Activated CD4-positive, alpha-beta T cell treated with anti-CD3 and anti-CD28 coated beads, Interleukin-2, amount 10 ng/mL, durations not matched to agents 24 days and 14 days (primary cell): ENCODE results near the gene OVOL1. TPM values are rescaled to one million over a fixed set of nuclear protein-coding genes. Genes with fewer than 3 reads are reported as not detected.
"Not testable (repeated sequence)": the region's sequence is repeated elsewhere in the genome, so short reads cannot be mapped to it uniquely, and the experiment has no call there.

Experiments
- DNase-seq: peaks from one replicate; pipeline ENCODE4 v3.0.0; 2022
- H3K27ac Mint-ChIP-seq: one replicate; pipeline ENCODE4 v1.8.0; 2022; ENCODE audit warnings: mild to moderate bottlenecking, mixed read lengths
- H3K27me3 Mint-ChIP-seq: one replicate; pipeline ENCODE4 v1.8.0; 2022; ENCODE audit warnings: mixed read lengths
- H3K36me3 Mint-ChIP-seq: one replicate; pipeline ENCODE4 v1.8.0; 2022; ENCODE audit warnings: low read depth, mild to moderate bottlenecking, mixed read lengths
- H3K4me1 Mint-ChIP-seq: one replicate; pipeline ENCODE4 v1.8.0; 2021; ENCODE audit warnings: mixed read lengths
- H3K4me3 Mint-ChIP-seq: one replicate; pipeline ENCODE4 v1.8.0; 2022; ENCODE audit warnings: mild to moderate bottlenecking, moderate library complexity, mixed read lengths
- H3K9me3 Mint-ChIP-seq: one replicate; pipeline ENCODE4 v1.8.0; 2021; ENCODE audit warnings: mixed read lengths
- intact Hi-C: fragments of 100-400 bp; cut with micrococcal nuclease; formaldehyde crosslinking; loops from one replicate; pipeline ENCODE4 v1.15.1; 2023
- total RNA-seq: library from RNA; stranded (reverse); gene quantifications from 2 replicates; pipeline ENCODE4 v1.2.3, GENCODE V29; 2022

The OVOL1 gene
- 0.07 TPM in 1 of 2 replicates, not detected in the other for total RNA-seq

- no peaks in the 10 kb centered on the region for H3K9me3 Mint-ChIP-seq
Measured at GRCh38 chr11:65786786-65787636, at the start of gene OVOL1. Gene OVOL1 (plus strand): TSS chr11:65787063. CDS start chr11:65787374, 311 bp downstream.

GRCh38 chr11:65739022-65739421, 47.8 kb upstream of the OVOL1 start:
- no peaks in the 10 kb centered on the region for H3K36me3 Mint-ChIP-seq
- peaks cover 12% of the 10 kb centered on the region for H3K9me3 Mint-ChIP-seq
- no peak for DNase-seq
- H3K4me3 Mint-ChIP-seq: no peak overlapping the region
- intact Hi-C loops: no loop called here
- H3K27ac Mint-ChIP-seq: no peak overlapping the region
- no peaks in the 10 kb centered on the region for H3K4me1 Mint-ChIP-seq
- peaks cover 16% of the 10 kb centered on the region for H3K27me3 Mint-ChIP-seq

More at GRCh38 chr11:65786786-65787636, at the start of gene OVOL1:
- H3K27ac Mint-ChIP-seq: no peak within 1 kb of the TSS
- peaks cover 31% of the 10 kb centered on the region for H3K4me1 Mint-ChIP-seq
- H3K36me3 Mint-ChIP-seq: no peaks in the 10 kb centered on the region
- H3K27me3 Mint-ChIP-seq: peaks cover 47% of the 10 kb centered on the region
- intact Hi-C loops: no loop called here
- peak within 1 kb of the TSS; percentile 72 for H3K4me3 Mint-ChIP-seq
- DNase-seq: peak; percentile 71

- H3K4me3 Mint-ChIP-seq: no peak overlapping the region
- no peak overlapping the region for H3K27ac Mint-ChIP-seq
- intact Hi-C loops: no loop called here
Measured at GRCh38 chr11:65741185-65741584, 45.7 kb upstream of the OVOL1 start.

GRCh38 chr11:65742353-65742752, 44.5 kb upstream of the OVOL1 start:
- no peaks in the 10 kb centered on the region for H3K36me3 Mint-ChIP-seq
- no peak overlapping the region for H3K4me3 Mint-ChIP-seq
- H3K4me1 Mint-ChIP-seq: no peaks in the 10 kb centered on the region
- no peak overlapping the region for H3K27ac Mint-ChIP-seq
- DNase-seq: no peak
- peaks cover 21% of the 10 kb centered on the region for H3K27me3 Mint-ChIP-seq
- intact Hi-C loops: no loop called here
- no peaks in the 10 kb centered on the region for H3K9me3 Mint-ChIP-seq

More at GRCh38 chr11:65741185-65741584, 45.7 kb upstream of the OVOL1 start:
- Mint-ChIP-seq H3K4me1 (no peaks in the 10 kb centered on the region), H3K9me3 (peaks cover 8% of the 10 kb centered on the region), H3K27me3 (peaks cover 19% of the 10 kb centered on the region), H3K36me3 (no peaks in the 10 kb centered on the region)
- no peak for DNase-seq

- H3K9me3 Mint-ChIP-seq: no peaks in the 10 kb centered on the region
- no peaks in the 10 kb centered on the region for H3K4me1 Mint-ChIP-seq
- intact Hi-C loops: no loop called here
Measured at GRCh38 chr11:65743681-65744025, 43.2 kb upstream of the OVOL1 start.

GRCh38 chr11:65744026-65744698, 42.7 kb upstream of the OVOL1 start:
- Mint-ChIP-seq H3K36me3 (no peaks in the 10 kb centered on the region), H3K9me3 (no peaks in the 10 kb centered on the region), H3K27ac (no peak overlapping the region), H3K27me3 (peaks cover 22% of the 10 kb centered on the region), H3K4me3 (no peak overlapping the region), H3K4me1 (no peaks in the 10 kb centered on the region)
- intact Hi-C loops: no loop called here
- no peak for DNase-seq

More at GRCh38 chr11:65743681-65744025, 43.2 kb upstream of the OVOL1 start:
- H3K4me3 Mint-ChIP-seq: no peak overlapping the region
- no peak for DNase-seq
- no peak overlapping the region for H3K27ac Mint-ChIP-seq
- H3K27me3 Mint-ChIP-seq: peaks cover 17% of the 10 kb centered on the region
- H3K36me3 Mint-ChIP-seq: no peaks in the 10 kb centered on the region

- intact Hi-C loops: no loop called here
- Mint-ChIP-seq H3K27ac (no peak overlapping the region), H3K27me3 (peaks cover 26% of the 10 kb centered on the region), H3K4me3 (no peak overlapping the region), H3K9me3 (no peaks in the 10 kb centered on the region), H3K4me1 (no peaks in the 10 kb centered on the region), H3K36me3 (no peaks in the 10 kb centered on the region)
- no peak for DNase-seq
Measured at GRCh38 chr11:65744699-65745042, 42.2 kb upstream of the OVOL1 start.

- H3K9me3 Mint-ChIP-seq: no peaks in the 10 kb centered on the region
- no peaks in the 10 kb centered on the region for H3K36me3 Mint-ChIP-seq
- no peak for DNase-seq
- peaks cover 30% of the 10 kb centered on the region for H3K27me3 Mint-ChIP-seq
- no peaks in the 10 kb centered on the region for H3K4me1 Mint-ChIP-seq
- intact Hi-C loops: no loop called here
- no peak overlapping the region for H3K4me3 Mint-ChIP-seq
- no peak overlapping the region for H3K27ac Mint-ChIP-seq
Measured at GRCh38 chr11:65745049-65745448, 41.8 kb upstream of the OVOL1 start.

GRCh38 chr11:65762169-65762568, 24.7 kb upstream of the OVOL1 start:
- H3K27ac Mint-ChIP-seq, H3K4me3 Mint-ChIP-seq, DNase-seq, intact Hi-C loops, H3K9me3 Mint-ChIP-seq, H3K36me3 Mint-ChIP-seq, H3K4me1 Mint-ChIP-seq: not testable (repeated sequence)
- H3K27me3 Mint-ChIP-seq: peaks cover 18% of the 10 kb centered on the region

GRCh38 chr11:65762816-65763215, 24.0 kb upstream of the OVOL1 start:
- H3K4me1 Mint-ChIP-seq, intact Hi-C loops, H3K9me3 Mint-ChIP-seq, DNase-seq, H3K36me3 Mint-ChIP-seq, H3K27ac Mint-ChIP-seq, H3K4me3 Mint-ChIP-seq: not testable (repeated sequence)
- peaks cover 16% of the 10 kb centered on the region for H3K27me3 Mint-ChIP-seq

GRCh38 chr11:65764434-65764833, 22.4 kb upstream of the OVOL1 start:
- no peak for DNase-seq
- peaks cover 13% of the 10 kb centered on the region for H3K27me3 Mint-ChIP-seq
- no peak overlapping the region for H3K4me3 Mint-ChIP-seq
- no peak overlapping the region for H3K27ac Mint-ChIP-seq
- intact Hi-C loops: no loop called here
- H3K9me3 Mint-ChIP-seq: no peaks in the 10 kb centered on the region
- no peaks in the 10 kb centered on the region for H3K36me3 Mint-ChIP-seq
- no peaks in the 10 kb centered on the region for H3K4me1 Mint-ChIP-seq

- Mint-ChIP-seq H3K36me3 (no peaks in the 10 kb centered on the region), H3K4me3 (no peak overlapping the region), H3K4me1 (peaks cover 3% of the 10 kb centered on the region), H3K27ac (no peak overlapping the region), H3K27me3 (peaks cover 2% of the 10 kb centered on the region), H3K9me3 (no peaks in the 10 kb centered on the region)
- intact Hi-C loops: no loop called here
- no peak for DNase-seq
Measured at GRCh38 chr11:65766535-65766934, 20.3 kb upstream of the OVOL1 start.

GRCh38 chr11:65767406-65767805, 19.5 kb upstream of the OVOL1 start:
- Mint-ChIP-seq H3K27me3 (no peaks in the 10 kb centered on the region), H3K4me1 (peaks cover 3% of the 10 kb centered on the region), H3K9me3 (no peaks in the 10 kb centered on the region), H3K4me3 (no peak overlapping the region), H3K36me3 (no peaks in the 10 kb centered on the region), H3K27ac (no peak overlapping the region)
- no peak for DNase-seq
- intact Hi-C loops: no loop called here

GRCh38 chr11:65767806-65768205, 19.1 kb upstream of the OVOL1 start:
- H3K36me3 Mint-ChIP-seq, DNase-seq, H3K4me1 Mint-ChIP-seq, H3K9me3 Mint-ChIP-seq, H3K27ac Mint-ChIP-seq, intact Hi-C loops, H3K27me3 Mint-ChIP-seq, H3K4me3 Mint-ChIP-seq: not testable (repeated sequence)
